Measurements from ENCODE around the gene ZFP92. TPM values are rescaled to one million over a fixed set of nuclear protein-coding genes. Genes with fewer than 3 reads are reported as not detected.

ZFP92 gene
- total RNA-seq, 1 donor from 2014 or later: 1.5 TPM

GRCh38 chrX:153456704-153457103, 45.4 kb downstream of the ZFP92 start:
- Mint-ChIP-seq H3K4me1 (no peaks in the 10 kb centered on the region), H3K9me3 (no peaks in the 10 kb centered on the region), H3K27ac (no peak overlapping the region), H3K4me3 (no peak overlapping the region), H3K36me3 (ENCODE audit: low read depth) (peaks cover 14% of the 10 kb centered on the region), H3K27me3 (no peaks in the 10 kb centered on the region)
- DNase-seq: no peak
- intact Hi-C loops (cut with micrococcal nuclease): no loop called here

GRCh38 chrX:153457136-153457825, 46.0 kb downstream of the ZFP92 start:
- DNase-seq: no peak
- Mint-ChIP-seq H3K4me1 (no peaks in the 10 kb centered on the region), H3K27ac (no peak overlapping the region), H3K4me3 (no peak overlapping the region), H3K27me3 (no peaks in the 10 kb centered on the region), H3K9me3 (no peaks in the 10 kb centered on the region), H3K36me3 (ENCODE audit: low read depth) (peaks cover 16% of the 10 kb centered on the region)
- intact Hi-C loops (cut with micrococcal nuclease): no loop called here

GRCh38 chrX:153457827-153458466, 46.7 kb downstream of the ZFP92 start:
- DNase-seq: no peak

GRCh38 chrX:153458476-153458875, 47.2 kb downstream of the ZFP92 start:
- no peak for DNase-seq
- H3K36me3 Mint-ChIP-seq (ENCODE audit: low read depth): peaks cover 15% of the 10 kb centered on the region
- H3K27ac Mint-ChIP-seq: no peak overlapping the region
- H3K9me3 Mint-ChIP-seq: no peaks in the 10 kb centered on the region
- no peak overlapping the region for H3K4me3 Mint-ChIP-seq
- H3K4me1 Mint-ChIP-seq: no peaks in the 10 kb centered on the region
- H3K27me3 Mint-ChIP-seq: no peaks in the 10 kb centered on the region
- intact Hi-C loops (cut with micrococcal nuclease): no loop called here

More at GRCh38 chrX:153457827-153458466, 46.7 kb downstream of the ZFP92 start:
- Mint-ChIP-seq H3K4me1 (no peaks in the 10 kb centered on the region), H3K9me3 (no peaks in the 10 kb centered on the region), H3K27me3 (no peaks in the 10 kb centered on the region), H3K27ac (no peak overlapping the region), H3K36me3 (ENCODE audit: low read depth) (peaks cover 16% of the 10 kb centered on the region), H3K4me3 (no peak overlapping the region)
- intact Hi-C loops (cut with micrococcal nuclease): no loop called here

GRCh38 chrX:153459986-153460385, 48.7 kb downstream of the ZFP92 start:
- no peaks in the 10 kb centered on the region for H3K27me3 Mint-ChIP-seq
- no peaks in the 10 kb centered on the region for H3K9me3 Mint-ChIP-seq
- peaks cover 20% of the 10 kb centered on the region for H3K36me3 Mint-ChIP-seq (ENCODE audit: low read depth)
- no peak overlapping the region for H3K4me3 Mint-ChIP-seq
- H3K4me1 Mint-ChIP-seq: no peaks in the 10 kb centered on the region
- no peak for DNase-seq
- intact Hi-C loops (cut with micrococcal nuclease): no loop called here
- no peak overlapping the region for H3K27ac Mint-ChIP-seq

GRCh38 chrX:153460826-153461225, 49.6 kb downstream of the ZFP92 start:
- Mint-ChIP-seq H3K27ac (no peak overlapping the region), H3K9me3 (no peaks in the 10 kb centered on the region), H3K4me3 (no peak overlapping the region), H3K27me3 (no peaks in the 10 kb centered on the region), H3K4me1 (no peaks in the 10 kb centered on the region), H3K36me3 (ENCODE audit: low read depth) (peaks cover 18% of the 10 kb centered on the region)
- peak; percentile 79 for DNase-seq
- intact Hi-C loops (cut with micrococcal nuclease): no loop called here

Other genes with a start within 250 kb of the ZFP92 start
- not detected in 2 replicates for gene MAGEA1, start 232.2 kb upstream of the ZFP92 start, total RNA-seq
- not detected in 2 replicates for gene PNMA6F, start 89.7 kb upstream of the ZFP92 start, total RNA-seq
- 20.1 and 22.1 TPM in 2 replicates for gene ZNF275, start 77.3 kb upstream of the ZFP92 start, total RNA-seq
- not detected in 2 replicates for gene PNMA6E, start 10.1 kb upstream of the ZFP92 start, total RNA-seq
- gene TREX2, start 34.6 kb downstream of the ZFP92 start, total RNA-seq: 1.1 and 1.9 TPM in 2 replicates
- 75.7 and 79.4 TPM in 2 replicates for gene HAUS7, start 59.1 kb downstream of the ZFP92 start, total RNA-seq
- gene BGN, start 83.5 kb downstream of the ZFP92 start, total RNA-seq: not detected in 2 replicates
- not detected in 2 replicates for gene ATP2B3, start 106.2 kb downstream of the ZFP92 start, total RNA-seq
- gene CCNQ, start 187.7 kb downstream of the ZFP92 start, total RNA-seq: 27.3 and 28.7 TPM in 2 replicates
- gene DUSP9, start 235.7 kb downstream of the ZFP92 start, total RNA-seq: 0.19 and 0.24 TPM in 2 replicates

Measured in activated CD4-positive, alpha-beta T cell treated with anti-CD3 and anti-CD28 coated beads, Interleukin-2, amount 10 ng/mL, durations not matched to agents 24 days and 14 days (primary cell).